LHCN-M2 (cell line): Measurements from ENCODE around the gene MATCAP1. TPM values are rescaled to one million over a fixed set of nuclear protein-coding genes. Genes with fewer than 3 reads are reported as not detected.

Source experiments
- DNase-seq: peaks from one replicate; pipeline ENCODE4 v3.0.0-alpha.2; 2012; ENCODE audit warnings: low read depth
- total RNA-seq: library from RNA; depleted of rRNA; stranded (reverse); fragments of >200 nt; gene quantifications from 2 replicates; pipeline ENCODE4 v1.2.3, GENCODE V29; 2014

MATCAP1 gene
- total RNA-seq, 1 experiment from 2014 or later, result 25.8 TPM

DNA sequence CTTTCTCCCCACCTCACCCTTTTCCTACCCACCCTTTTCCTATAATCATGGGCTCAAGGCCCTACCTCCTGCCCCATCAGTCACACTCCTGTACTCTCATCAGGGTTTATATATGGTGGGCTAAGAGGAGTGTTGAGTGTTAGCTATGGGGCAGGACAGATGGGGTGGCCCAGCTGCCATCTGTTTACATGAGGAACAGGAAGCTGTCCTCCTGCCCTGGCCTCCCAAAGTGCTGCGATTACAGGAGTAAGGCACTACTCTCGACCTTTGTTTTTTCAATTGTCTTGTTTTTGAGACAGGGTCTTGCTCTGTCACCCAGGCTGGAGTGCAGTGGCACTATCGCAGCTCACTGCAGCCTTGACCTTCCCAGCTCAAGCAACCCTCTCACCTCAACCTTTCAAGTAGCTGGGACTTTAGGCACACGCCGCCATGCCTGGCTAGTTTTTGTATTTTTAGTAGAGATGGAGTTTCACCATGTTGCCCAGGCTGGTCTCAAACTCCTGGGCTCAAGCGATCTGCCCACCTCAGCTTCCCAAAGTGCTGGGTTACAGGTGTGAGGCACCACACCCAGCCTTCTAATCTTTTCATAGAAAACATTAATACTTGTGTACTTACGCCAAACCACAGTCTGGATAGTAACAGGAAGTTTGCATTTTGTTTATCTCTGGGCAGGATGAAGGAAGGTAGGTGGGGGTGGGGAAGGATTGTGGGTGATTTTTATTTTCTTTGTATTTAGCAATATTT lies 25.7 kb downstream of the MATCAP1 start:
- DNase-seq, result no peak

DNA sequence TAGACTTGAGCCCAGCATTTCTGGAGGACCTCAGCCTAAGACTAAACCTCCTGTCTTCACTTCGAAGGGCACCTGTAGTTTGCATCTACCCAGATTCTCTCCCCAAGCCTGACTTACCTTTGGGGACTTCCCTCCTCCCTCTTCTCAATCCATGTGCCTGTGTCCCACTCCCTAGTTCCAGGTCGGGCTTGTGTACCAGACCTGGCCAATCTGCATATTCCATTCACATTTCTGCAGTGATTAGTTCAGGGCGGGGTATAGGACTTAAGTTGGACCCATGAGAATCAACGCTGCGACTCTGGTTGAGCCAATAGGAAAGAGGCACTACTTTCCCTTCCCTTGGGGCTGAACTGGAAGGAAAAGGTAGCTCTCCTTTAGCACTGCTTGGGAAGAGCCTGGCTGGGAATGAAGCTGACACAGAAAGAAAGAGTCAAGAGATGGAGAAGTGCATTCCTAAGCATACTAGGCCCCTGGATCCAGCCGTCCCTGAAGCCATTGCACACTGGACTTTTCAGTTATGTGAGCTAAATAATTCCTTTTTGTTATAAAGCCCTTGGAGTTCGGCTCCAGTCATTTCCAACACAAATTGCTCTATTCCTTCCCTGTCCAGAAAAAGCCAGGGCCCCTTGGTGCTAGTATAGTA lies 26.5 kb downstream of the MATCAP1 start:
- DNase-seq, result no peak

DNA sequence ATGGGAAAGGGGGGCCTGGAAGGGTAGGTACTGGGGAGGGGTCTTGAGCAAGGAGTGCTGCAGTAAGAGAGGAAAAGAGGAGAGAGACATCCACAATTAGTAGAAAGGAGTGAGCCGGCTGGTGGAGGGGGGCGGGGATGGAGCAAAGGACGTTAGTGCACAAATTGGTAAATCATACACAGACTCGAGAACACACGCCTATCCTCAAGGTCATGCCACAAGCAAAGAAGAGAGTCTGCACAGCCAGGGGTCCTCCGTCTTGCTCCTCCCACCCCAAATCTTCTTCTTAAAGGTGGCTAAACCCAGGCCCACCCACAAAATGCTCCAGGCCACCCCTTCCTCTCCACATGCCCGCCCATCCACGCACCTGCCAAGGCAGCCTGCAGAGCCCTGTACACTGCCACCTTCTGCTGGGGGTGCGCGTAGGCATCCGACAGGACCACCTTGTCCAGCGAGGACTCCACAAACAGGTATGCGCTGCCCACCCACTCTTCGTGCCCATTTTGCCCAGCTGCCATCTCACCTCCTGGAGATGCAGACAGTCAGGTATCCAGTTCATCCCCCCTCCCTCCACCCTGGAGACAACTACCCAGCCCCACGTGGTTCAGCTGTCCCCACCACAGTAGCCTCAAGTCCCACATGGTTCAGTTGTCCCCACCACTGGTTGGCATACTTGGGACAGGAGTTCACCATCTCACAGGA lies 27.5 kb downstream of the MATCAP1 start:
- no peak for DNase-seq

DNA sequence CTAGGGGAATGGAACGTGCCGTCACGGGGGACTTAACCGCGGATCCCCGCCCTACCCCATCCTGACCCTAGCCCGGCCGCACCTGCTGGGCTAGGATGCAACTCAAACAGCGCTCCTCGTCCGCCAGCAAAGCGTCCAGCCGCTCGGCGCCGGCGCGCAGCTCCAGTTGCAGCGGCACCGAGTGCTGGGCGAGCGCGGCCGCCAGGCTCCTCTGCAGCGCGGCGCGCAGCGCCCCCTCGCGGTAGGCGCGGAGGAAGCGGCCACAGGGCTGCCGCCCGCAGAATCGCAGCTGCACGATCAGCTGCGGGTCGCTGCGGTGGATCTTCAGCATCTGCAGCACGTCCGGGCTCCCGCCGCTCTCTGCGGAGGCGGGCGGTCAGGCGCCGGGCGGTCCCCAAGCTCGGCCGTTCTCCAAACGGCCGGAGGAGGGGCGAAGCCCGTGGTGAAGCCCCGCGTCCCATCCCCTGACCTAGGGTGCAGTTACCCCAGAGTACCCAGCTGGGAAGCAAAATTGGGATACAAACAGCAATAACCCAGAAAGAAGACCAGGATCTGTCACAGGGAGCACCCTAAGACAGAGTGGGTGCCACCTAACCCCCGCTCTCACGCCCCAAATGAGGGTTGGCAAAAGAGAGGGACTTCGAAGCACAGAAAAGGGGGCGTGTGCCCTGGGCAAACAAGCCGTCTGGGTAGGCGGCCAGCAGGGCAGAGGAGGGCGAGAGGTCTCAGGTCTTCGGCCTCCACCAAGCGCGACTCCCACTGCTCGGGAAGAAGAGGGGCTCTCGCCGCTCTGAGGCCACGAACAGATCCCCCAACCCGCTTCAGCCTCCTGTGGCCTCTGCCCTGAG lies 28.2 kb downstream of the MATCAP1 start:
- DNase-seq, result peak; percentile 60

DNA sequence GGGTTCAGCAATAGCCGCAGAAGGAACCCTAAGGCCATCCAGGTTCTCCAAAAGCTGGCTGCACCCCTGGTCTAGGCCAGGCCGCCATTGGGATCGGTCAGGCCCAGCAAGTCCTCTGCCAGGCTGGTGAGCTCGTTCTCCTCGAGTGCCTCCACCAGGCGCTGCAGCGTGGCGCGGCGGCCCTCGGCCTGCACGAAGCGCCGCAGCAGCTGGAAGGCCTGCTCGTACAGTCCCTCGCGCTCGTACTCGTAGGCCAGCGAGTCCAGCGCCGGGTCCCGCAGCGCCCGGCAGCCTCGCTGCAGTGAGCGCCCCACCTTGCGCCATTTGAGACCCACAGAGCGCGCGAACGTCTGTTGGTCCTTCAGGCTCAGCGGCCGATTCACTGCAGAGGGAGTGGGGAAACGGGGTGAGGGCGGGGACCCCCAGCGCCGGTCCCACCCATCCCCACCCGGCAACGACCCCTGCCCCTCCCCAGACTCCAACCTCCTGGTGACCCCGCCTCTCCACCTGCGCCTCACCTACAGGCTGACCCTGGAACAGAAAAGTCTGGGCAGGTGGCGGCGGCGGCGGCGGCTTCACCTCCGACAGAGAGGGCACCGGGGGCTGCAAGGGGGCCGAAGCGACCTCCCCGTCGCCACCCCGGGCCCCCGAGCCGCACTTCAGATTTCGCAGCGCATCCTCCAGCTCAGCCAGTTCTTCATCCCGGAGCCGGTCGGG lies 29.0 kb downstream of the MATCAP1 start:
- DNase-seq, result no peak

DNA sequence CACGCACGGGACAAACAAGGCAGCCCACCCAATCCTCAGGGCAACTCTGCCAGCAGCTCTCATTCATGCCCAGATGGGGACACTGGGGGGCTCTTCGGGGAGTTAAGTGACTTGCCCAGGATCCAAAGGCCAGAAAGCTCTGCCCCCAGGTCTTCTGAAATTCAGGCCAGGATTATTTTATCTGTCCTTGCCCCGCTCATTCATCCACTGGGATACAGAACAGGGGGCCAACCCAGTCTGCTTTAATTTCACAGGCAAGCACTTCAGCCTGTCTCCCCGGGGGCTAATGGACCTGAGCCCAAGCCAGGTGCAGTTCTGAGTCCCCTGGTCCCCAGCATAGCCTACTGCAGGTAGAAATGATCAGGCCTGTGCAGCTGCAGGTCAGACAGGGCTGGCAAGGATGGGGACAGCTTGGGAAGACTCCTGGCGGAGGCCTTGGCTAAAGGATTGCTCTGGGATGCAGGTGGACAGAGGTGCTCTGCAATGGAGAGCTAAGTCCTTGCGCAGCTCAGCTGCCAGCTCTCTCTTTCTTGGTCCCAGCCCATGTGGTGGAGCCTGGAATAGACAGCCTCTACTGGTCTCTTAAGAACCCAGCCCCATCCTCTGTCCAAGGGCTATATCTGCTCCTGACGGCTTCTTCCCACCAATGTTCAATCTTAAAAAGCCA lies 32.2 kb downstream of the MATCAP1 start:
- peak; percentile 8 for DNase-seq

DNA sequence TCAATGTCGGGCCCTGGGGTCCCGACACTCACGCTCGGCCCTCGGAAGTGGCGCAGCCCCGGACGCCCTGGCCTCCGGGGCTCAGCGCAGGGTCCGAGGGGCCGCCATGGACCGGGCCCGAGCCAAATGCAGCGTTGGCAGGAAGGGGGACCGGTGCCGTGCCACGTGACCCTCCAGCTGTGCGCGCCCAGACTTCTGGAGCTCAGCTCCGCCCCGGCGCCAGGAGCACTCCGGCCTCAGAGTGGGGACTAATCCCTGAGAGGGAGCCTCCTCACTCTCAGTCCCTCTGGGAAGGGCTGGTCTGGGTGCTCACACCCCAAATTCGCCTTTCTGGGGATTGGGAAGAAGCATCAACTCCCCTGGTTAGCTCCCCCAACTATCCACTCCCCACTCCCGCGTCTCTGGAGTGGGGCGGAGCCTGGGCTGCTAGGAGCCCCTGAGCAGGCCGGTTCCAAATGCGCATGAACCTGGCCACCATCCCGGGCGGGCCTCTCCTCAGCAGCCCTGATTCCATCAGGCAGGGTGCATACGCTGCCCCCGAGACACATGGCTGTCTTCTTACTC lies 32.8 kb downstream of the MATCAP1 start, which contains the start of gene B3GNT9:
B3GNT9 (minus strand) TSS at position 166 of the 564 bp plus-strand sequence. CDS start 513 bp downstream, outside the sequence.
- DNase-seq, result peak; percentile 82

DNA sequence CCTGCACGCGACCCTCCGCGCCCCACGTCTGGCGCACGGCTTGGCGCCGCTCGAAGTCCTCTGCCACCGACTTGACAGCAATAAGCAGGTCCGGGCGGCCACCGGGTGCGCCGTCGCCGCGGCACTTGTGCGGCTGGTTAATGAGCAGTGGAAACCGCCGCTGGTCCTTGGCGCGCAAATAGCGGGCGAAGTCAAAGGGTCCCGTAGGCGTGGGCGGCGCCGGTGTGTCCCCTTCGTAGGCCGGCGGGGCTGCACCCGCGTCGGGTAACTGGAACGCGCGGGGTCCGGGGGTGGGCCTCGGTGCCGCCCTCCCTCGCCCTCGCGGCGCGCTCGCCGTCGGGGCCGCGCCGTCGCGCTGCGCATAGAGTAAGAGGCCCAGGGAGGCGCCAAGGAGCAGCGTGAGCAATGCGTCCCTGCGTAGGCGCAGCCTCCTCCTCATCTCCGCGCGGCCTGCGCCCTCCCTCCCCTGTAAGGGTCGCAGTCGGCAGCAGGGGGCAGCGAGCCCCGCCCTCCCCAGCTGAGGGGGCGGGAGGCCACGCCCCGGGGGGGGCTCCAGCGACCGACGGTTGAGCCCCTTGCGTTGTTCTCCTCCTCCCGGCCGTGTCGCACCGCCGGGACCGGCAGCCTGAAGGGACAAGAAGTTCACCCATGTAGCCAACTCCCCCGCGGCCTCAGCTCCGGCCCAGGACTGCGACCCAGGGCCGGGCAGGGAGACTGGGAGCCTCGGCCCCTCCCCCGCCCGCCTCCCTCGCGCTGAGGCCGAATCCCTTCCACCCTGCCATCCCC lies 33.5 kb downstream of the MATCAP1 start:
- peak; percentile 52 for DNase-seq

DNA sequence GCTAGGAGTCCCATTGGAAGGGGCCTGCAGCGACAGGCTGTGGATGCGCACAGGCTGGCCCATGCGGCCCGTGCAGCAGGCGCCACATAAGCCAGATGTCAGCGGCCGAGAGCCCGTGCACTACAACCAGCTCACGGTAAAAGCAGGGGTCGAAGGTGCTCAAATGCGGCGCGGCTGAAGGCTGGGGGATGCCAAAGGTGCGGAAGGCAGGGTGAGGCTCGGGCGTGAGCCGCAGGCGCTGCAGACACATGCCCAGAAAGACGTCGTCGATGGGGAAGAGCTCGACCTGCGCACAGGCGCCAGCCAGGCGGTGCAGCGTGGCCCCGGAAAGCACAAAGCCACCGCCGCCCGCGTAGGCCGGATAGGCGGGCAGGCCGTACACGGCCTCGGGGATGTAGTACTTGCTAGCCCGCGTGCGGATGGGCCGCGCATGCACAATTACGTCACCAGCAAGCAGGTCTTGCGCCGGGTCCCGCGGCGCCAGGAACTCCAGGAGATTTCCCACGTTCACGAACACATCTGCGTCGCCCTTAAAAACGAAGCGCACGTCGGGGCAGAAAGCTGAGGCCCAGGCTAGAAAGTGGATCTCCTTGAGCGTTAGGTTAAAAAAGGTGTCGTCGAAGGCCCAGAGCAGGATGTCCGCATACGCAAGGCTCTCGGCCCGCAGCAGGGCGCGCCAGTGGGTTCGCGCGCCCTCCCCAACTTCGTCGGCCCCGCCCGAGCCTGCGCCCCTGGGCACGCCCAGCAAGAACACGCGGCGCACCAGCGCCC lies 34.3 kb downstream of the MATCAP1 start:
- DNase-seq, result no peak

DNA sequence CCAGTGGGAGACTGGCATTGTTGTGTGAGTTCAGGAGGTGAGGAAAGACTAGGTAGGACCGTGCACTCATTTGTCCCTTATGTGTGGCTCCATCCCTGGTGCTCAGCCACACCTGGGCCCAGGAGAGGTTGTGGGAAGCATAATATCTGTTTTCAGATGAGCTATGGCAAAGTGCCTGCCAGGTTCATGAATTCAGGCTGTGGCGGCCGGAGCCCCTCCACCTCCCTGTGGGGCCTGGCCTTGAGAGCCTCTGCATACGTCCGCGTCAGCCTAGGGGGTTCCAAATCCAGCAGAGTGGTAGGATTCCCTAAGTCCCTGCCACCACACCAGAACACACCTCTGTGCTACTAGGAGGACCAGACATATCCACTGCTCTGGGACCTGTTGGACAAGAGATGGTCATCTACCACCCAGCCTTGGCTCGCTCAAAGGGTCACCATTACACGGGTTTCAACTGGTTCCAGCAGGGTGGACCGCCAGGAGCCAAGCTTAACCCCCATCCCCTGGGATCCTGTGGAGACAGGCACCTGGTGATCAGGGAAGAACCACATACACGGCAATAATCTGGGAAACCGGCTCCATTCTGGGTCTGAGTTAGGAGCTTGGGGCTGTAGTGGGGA lies 35.0 kb downstream of the MATCAP1 start:
- DNase-seq, result no peak

DNA sequence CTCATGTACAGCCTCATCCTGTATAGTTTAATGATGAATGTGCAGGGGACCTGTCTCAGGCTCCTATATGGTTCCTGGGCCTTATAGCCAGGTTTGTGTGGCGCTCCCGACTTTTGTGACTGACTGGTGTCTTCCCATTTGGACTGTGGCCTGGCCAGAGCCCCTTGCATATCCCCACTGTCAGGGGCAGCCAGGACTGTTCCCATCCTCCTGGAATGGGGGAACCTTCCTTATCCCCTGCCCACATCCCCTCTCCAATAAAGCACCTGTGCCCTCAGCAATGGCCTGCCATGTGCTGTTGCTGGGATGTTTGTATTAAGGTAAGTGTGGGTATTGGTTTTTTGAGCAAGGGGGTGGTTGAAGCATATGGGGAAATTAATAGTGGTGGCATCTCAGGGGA lies 35.5 kb downstream of the MATCAP1 start:
- no peak for DNase-seq

DNA sequence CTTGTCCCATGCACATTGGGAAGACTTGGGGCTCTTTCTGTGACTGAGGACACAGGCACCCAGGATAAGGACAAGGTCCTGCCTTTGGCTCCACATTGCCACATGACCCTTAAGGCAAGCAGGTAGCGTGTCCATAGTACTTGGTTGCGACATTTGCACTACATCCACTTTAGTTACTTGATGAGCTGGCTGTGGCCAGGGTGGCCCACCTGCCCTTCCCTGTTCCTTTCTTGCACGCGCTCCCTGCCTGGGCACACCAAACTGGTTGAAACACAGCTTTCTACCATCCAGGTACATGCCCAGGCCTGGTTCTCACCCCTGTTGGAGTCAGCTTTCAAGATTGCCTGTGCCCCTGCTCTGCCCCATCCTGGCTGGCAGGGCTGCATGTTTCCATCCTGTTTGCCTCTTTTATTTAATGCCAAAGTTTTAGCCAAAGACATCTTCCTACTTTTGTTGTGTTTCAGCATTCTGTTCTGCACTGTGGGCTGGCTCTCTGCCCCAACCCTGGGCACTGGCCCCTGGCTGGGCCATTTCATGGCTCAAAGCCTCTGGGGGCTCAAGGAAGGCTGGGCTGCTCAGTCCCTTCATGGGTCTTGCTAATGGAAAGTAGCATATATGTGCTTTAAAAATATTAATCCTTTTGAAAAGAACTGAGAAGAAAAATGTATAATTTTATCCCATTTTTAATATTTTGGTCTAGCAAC lies 36.2 kb downstream of the MATCAP1 start:
- DNase-seq, result no peak

DNA sequence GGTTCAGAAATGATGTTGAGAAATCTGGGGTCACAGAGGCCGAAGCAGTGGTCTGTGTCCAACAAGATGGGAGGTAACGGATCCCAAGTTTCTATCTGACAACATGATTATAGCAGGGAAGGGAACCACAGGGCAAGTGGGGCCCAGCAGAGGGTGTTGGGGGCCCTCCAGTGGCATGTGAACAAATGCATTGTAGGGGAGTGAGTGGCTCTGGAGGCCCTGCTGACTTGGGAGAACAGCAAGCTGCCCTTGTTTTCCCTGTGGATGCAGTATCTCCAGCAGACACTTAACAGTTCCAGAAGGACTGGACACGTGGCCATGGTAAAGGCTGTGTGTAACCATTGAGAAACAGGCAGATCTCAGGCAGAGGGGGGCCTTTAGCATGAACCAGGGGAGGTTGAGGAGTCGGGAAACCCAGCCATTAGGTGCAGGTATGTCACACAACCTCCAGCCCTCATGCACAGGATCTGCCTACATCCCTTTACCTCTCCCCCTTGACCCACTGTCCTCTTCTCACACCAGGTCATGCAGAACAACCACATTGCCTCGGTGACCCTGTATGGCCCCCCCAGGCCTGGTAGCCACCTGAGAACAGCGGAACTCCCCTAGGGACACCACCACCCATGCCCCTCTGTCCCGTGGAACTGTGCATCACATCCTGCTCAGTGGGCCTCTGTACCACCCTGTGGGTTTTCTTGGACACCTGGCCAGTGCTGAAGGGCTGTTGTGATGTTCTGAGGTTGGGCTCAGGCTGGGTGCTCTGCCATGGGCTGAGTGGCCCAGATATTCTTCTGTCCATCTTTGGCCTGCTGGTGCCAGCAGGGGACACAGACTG lies 37.0 kb downstream of the MATCAP1 start:
- DNase-seq, result no peak

DNA sequence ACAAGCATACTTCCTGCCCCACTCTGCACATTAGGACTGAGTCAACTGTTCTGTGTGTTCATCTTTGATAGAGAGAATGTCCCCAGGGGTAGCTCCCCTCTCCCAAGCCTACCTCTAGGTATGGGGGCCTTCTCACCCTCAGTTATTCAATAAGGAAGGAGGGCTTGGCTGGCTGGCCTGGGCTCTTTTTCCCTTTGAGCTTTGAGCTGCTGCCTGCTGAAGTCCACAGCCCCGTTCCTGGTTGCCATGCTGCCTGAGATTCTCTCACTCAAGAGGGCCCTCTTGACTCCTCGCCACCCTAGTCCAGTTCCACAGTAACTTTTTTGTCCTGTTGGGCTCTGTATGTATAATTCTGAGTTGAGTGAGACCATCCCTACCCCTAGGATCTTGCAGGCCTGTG lies 38.0 kb downstream of the MATCAP1 start:
- no peak for DNase-seq

DNA sequence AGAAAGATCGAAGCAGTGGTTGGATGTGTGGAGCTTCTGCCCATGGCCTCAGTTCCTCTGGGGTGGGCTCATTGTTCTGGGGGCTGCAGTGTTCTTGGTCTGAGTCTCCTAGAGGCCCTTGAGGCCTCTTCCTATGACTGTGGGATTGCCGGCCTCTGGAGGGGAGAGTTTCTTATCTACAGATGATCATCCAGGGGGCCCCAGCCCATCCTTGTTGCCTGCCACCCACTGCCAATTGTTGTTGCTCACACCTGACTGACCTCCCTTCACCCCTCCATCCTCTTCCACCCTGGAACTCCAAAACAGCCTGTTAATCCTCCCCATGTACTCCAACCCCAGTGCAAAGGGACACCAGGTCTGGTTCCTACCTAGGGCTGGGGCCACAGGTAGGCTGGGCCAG lies 38.8 kb downstream of the MATCAP1 start:
- no peak for DNase-seq

DNA sequence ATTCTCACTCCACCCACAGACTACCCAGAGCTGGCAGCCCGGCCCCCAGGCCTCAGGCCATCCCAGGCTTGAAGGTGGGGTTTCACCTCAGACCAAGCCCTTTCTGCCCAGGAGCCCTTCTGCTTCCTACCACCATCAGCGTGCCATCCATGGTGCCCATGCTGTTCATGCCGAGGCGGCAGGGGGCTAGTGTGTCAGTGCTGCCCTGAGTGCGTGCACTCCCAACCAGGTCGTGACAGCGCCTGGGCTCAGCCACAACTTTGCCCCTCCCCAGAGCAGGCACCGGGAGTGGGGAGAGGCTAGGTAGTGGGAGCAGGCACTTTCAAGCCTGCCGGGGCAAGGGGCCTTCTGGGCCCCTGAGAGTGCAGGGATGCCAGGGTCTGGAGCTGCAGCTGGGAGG lies 41.4 kb downstream of the MATCAP1 start:
- no peak for DNase-seq
